NOMO-1 treated with dmso at 0.1 percent for 144 hours (cell line): ENCODE measurements around the gene MED23.

Experiments
- DNase-seq: peaks from one replicate; lab custom pipeline; 2025; ENCODE audit not compliant: unreplicated experiment; lab: John Stamatoyannopoulos, UW

Gene MED23

DNA sequence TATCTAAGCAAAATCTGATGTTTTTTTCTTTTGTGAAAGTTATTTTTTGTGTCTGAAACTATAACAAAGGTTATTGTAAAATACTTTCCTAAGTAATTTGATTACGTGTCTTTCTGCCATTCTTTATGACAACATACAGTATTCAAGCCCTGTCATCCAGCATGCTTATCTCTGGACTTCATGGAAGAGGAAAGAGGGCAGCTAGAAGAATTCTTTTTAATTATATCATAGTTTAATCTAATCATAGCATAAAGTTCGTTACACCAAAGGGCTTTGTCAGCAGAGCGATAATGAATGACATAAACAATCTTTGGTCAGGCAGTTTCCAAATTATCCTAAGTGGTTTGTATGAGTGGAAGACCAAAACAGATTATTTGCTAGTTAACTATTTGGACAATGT, 12.5 kb upstream of the MED23 start:
- no peak for DNase-seq

DNA sequence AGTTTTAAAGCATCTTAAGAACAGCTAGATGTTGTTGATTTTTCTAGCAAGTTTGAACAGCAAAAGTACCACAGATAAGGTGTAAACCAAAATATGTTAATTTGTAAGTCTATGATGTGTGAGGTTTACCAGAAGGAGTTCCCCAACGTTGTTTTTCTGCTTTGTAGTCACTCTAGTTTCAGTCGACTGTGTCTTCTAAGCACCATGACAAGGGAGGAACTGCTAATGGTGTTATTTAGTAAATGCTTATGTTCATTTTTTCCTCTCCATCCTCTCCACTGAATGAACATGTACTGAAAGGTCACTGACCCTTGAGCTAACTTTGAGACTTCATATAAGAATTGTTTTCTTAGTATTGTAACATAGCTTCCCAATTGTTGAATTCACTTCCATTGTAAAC, 12.1 kb upstream of the MED23 start:
- no peak for DNase-seq

DNA sequence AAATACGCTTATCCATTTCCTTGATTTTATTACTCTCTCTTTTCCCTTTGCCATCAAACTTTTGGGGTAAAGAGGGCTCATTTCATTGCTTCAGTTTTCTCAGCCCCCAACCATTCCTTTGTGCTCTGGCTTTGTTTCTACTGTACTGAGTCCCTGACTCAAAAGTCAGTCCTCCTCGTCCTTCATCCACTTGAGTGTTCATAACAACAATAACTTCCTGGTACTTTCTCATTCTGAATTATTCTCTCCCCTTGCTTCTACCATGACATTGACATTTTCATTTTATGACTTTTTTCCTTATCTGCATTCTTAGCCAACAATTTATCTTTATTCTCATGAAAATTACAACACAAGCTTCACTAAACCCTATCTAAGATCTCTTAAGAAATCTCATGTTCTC, 10.0 kb upstream of the MED23 start:
- DNase-seq, result no peak

DNA sequence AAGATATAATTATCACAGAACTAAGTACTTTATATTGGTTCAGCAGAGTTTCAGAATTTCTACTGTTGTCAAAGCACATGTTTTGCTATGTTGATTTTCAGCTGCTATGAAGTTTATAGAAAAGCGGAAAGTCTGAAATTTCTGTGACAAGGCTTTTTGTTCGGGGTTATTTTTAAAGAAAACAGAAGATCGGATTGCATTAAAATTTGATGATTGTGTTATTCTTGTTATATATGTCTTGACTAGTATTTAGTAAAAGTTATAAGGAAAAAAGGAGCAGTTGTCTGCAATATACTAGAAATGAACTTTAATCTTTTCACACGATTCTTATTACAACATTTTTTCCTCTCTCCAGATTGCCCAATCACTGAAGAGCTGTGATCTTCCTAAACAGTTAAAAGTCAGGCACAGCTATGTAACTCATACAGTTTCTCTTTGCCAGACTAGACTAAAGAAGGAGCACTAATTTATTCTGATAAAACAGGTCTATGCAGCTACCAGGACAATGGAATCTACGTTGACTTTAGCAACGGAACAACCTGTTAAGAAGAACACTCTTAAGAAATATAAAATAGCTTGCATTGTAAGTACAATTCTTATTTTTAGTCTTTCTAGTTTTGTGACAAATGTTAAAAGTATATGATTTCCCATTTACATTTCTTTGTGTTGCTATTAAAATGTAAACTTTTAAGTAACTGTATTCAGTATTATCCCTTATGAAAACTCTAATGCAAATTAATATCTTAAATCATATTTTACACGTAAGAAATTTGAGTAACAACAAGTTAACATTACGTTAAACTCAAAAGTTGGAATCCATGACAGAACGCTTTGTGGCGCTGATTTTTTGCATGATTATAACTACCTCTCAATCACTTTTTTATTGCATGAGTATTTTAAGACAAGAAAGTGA, 9.1 kb upstream of the MED23 start, which contains the start of gene ENPP3:
TSS of gene ENPP3 (plus strand) at position 423 of the 913 bp plus-strand sequence. CDS start at position 506, 83 bp downstream.
- DNase-seq, result no peak

DNA sequence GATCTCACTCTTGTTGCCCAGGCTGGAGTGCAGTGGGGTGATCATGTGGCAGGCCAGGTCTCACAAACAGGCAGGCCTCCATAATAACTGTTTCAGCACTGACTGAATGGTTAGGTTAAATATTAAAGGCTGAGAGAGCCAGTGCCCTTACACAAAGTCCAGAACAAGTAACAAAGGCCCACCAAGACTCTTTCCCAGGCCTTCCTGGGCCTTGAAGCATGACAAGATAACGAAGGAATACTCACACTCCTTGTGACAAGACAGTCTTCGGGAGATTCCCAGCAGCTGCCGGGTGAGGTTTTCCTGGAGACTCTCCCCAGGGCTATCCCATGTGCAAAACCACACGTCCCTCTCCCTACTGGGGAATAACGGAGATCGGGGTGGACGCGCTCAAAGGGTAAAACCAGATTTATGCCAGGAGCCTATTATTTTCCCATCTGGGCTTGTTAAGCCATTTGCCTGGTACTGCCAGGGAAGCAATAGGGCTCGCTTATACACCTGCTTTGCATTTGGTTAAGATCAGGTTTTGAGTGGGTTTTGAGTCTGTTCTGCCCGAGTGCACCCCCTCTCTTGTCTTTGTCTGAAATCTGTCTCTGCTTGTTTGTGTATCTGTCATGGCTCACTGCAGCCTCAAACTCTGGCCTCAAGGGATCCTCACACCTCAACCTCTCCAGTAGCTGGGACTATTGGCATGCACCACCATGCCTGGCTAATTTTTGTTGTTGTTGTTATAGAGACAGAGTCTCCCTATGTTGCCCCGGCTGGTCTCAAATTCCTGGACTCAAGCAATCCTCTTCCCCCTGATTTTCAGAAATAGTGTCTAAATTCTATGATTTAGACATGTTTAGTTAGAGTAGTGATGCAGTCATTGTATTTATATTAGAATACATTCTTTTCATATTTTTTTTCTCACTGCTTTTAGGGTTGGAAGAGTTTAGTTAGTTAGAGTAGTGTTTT, 7.6 kb upstream of the MED23 start:
- DNase-seq, result no peak

DNA sequence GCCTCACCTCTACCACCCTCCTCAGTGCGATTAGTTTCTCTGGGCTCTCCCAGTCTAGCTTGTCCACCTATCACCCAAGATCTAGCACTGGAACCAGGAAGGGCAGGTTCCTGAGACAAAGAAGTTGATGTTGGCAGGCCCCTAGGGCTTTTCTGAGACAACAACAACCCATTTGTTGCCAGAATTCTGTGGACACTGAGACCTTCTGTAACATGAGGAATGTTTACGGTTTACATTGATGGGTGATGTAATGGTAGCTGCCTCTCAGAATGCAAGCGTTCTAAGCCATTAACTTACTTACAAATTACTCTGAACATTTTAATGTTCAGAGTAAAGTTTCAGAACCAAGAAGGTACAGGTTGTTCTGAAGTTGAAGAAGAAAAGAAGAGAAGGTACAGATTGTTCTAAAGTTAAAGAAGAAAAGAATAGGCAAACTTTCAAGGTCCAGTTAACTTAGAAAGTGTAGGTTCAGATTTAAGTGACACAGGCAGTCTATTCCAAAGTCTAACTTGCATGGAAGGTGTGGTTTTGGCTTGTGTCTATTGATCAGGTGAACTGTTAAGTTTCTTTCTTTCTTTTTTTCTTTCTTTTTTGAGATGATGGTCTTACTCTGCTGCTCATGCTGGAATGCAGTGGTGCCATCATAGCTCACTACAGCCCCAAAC, 3.7 kb upstream of the MED23 start:
- no peak for DNase-seq

DNA sequence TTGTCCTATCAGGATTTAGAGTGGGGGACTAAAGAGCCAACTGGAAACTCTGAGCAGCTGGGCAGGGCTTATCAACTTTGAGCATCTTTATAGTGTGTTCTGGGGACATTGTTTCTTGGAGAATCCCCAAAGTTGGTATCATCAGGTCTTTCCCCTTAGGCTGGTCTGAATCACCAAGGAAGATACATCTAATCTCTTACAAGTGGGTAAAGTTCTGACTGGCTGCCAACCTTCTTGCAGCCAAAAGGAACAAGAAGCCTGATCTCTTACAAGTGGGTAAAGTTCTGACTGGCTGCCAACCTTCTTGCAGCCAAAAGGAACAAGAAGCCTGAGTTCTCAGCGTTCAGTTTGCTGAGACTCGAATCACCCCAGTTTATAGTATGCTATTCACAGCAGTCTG, 1.6 kb upstream of the MED23 start:
- no peak for DNase-seq

GRCh38 chr6:131628726-131629125, 684 bp upstream of the MED23 start:
- no peak for DNase-seq

- DNase-seq, result no peak
Measured at GRCh38 chr6:131615275-131615674, 12.8 kb downstream of the MED23 start.

GRCh38 chr6:131613296-131613925, 14.6 kb downstream of the MED23 start:
- no peak for DNase-seq

DNA sequence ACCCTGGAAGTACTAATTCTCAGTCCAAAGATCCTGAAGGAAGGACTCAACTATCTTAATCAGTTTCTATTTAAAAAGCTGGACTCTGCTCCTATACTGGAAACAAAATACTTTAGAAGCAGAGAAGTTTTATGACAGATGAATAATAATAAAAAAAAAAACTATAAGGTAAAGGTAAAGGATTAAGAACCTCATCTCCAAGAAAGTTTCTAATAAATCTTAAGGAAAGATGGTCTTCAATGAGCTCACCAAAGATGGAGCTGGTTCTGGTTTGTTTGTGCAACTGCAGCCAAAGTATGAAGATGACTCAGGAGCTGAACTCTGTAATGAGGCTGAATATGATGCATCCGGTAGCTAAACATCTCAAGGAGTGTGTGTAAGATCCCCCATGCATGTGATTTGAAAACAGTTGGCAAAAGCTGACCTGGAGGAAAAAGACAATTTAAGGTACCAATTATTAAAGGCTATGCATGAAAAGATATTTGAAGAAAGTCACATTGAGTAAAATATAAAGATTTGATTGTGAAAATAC, 25.2 kb downstream of the MED23 start:
- DNase-seq, result no peak

GRCh38 chr6:131600716-131601115, 27.3 kb downstream of the MED23 start:
- no peak for DNase-seq

DNA sequence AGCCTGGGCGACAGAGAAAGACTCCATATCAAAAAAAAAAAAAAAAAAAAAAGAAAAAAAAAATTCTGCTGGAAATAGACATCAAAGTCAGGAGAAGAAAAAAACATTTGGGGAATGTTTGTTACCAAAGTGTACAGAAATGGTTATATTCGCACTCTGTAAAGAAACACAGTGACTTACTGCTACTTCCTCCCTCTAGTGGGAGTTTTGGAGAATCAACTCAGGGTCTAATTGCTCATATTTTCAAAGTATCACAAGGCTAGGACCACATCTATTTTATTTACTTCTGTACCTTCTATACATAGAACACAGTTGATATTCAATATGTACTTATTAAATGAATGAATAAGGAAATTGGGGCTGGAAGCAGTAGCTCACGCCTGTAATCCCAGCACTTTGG, 30.6 kb downstream of the MED23 start:
- DNase-seq, result no peak

GRCh38 chr6:131594074-131594473, 34.0 kb downstream of the MED23 start:
- DNase-seq, result no peak

DNA sequence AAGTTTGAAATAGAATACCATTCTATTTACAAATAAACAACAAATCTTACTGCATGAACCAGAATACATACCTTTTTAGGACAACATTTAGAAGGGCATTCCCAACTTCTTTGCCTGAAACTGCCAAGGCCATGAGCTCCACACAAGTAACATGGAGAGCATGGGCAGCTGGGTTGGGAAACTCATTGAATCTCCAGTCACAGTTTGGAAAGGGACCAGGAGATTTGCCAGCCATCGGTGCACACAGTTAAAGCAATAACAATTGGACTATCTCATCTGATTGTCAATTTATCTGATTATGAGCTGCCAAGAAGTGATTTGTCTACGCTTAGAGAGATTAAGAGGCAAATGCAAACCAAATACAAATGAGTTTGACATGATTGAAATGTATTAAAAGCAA, 35.1 kb downstream of the MED23 start:
- DNase-seq, result no peak

DNA sequence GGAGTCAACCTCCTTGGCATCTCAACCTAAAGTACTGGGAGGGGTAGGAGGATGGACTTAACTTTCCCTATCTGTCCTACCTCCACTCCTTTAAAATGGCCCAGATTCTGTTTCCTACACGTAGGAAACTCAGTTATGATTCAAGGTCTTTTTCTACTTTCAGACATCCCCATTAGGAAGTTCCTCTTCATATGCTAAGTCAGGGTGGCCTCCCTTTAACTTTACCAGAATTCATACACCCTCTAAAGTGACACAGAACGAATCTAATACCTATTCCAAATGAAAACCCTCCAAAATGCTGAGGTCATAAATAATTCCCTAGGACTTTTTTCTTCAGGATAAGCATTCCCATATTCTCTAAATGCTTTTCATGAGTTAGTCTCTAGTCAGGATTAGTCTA, 39.4 kb downstream of the MED23 start:
- no peak for DNase-seq

DNA sequence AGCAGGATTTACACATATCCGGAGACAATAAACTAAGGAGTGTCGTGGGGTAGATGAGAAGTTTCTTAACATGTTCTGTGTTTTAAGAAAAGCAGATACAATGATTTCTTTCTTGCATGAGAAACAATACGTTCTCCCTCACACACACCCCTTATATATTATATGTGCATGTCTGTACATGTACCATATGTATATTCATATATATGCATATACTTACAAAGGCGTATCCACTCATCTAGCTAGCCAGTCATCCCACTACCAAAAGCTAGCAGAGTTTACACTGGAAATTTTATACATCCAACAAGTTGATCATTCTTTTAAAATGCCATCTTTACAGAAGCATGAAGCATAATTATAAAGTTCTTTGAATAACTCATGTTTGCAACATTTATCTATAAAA, 40.1 kb downstream of the MED23 start:
- DNase-seq, result no peak

DNA sequence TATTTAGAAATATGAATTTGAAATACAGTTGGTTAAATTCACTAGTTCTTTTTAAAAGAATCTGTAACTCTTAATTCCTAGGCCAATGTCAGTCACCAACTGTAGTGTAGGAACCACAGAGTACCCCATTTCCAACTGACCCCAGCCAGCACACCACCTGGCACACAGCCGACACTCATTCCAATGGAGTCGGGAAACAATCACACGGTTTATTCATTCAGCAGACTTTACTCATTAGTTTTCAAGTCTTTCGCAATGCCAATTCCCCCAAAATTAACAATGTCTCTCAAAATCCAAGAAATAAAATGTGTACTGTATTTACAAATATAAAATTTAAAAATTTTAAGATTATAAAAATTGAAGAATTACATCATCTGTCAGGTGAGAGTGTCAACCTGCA, 41.5 kb downstream of the MED23 start:
- no peak for DNase-seq

DNA sequence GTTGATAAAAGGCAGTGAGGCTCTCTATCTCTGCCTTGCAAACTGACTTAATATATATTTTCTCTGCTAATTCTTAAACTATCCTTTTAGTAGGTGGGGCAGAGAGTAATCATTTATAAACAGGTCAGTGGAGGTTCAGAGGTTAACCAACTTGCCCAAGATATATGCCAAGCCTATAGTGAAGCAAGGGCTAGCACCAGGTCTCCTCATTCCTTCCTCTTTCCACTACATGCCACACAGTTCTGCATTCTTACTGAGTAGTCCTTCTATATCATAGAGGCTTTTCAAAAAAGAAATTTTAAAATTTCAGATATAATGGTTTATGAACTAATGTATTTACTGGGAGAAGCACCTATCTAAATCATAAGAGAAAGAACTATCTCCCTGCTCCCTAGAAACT, 46.5 kb downstream of the MED23 start:
- DNase-seq, result no peak

- DNase-seq, result no peak
Measured at GRCh38 chr6:131575834-131576478, 52.1 kb downstream of the MED23 start.
